Left hindlimb (tissue), 1 donor: ENCODE data around the gene HPD.

Experiments
- DNase-seq: peaks from one replicate; pipeline ENCODE4 v3.0.0-alpha.2; 2018

Gene HPD

DNA sequence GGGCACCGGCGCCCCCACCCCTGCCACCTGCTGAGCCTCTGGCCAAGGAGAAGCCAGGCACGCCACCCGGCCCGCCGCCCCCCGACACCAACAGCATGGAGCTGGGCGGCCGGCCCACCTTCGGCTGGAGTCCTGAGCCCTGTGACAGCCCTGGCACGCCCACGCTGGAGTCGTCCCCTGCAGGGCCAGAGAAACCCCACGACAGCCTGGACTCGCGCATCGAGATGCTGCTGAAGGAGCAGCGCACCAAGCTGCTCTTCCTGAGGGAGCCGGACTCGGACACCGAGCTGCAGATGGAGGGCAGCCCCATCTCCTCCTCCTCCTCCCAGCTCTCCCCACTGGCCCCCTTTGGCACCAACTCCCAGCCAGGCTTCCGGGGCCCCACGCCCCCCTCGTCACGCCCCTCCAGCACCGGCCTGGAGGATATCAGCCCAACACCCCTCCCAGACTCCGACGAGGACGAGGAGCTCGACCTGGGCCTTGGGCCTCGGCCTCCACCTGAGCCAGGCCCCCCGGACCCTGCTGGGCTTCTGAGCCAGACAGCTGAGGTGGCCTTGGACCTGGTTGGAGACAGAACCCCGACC is 48.3 kb downstream of the HPD start:
- DNase-seq, result no peak

DNA sequence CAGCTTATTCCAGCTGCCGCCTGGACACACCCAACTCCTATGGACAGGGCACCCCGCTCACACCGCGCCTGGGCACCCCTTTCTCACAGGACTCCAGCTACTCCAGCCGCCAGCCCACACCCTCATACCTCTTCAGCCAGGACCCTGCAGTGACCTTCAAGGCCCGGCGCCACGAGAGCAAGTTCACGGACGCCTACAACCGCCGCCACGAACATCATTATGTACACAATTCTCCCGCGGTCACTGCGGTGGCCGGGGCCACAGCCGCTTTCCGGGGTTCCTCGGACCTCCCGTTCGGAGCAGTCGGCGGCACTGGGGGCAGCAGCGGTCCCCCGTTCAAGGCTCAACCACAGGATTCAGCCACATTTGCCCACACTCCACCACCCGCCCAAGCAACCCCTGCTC is 48.9 kb downstream of the HPD start:
- DNase-seq, result no peak

DNA sequence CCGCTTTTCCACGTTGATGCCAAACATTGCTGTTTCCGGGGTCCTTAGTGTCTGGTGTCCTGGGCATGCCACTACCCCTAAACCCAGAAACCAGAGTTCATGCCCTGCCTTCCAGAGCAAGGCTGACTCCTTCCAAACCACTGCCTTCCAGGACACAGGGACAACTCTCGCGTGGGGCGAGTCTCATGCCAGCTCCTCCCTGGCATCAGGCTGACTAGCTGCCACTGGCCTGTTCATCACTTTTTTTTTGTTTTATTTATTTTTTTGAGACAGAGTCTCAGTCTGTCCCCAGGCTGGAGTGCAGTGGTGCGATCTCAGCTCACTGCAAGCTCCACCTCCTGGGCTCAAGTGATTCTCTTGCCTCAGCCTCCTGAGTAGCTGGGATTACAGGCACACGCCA is 50.0 kb downstream of the HPD start:
- no peak for DNase-seq

DNA sequence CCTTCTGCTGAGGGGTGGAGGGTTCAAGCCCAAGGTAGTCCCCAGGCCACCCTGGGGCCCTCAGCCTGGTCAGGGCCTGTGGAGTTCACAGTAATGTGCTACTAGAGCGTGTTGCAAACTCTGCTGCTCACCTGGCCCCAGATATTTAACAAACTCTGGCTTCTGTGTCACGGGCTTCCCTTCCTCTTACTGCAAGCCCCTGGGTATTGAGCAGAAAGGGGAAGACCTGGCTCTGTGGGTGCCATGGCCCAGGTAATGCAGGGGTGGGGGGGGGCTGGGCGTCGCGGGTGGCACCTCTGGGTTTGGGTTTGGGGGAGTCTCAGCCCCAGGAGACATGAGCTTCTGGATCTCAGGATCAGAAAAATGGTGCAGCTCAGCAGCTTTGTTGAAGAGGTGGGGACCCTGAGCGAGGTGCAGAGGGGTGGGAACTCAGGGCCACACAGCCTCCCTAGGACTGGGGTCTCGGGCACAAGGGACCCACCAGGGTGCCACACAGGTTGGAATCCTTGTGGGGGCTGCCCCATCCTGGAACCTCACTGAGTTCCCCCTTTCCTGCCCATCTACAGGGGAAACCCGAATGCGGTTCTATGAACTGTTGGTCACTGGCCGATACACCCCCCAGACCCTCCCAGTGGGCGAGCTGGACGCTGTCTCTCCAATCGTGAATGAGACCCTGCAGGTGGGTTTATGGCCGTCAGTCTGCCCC is 50.9 kb downstream of the HPD start:
- DNase-seq, result no peak

DNA sequence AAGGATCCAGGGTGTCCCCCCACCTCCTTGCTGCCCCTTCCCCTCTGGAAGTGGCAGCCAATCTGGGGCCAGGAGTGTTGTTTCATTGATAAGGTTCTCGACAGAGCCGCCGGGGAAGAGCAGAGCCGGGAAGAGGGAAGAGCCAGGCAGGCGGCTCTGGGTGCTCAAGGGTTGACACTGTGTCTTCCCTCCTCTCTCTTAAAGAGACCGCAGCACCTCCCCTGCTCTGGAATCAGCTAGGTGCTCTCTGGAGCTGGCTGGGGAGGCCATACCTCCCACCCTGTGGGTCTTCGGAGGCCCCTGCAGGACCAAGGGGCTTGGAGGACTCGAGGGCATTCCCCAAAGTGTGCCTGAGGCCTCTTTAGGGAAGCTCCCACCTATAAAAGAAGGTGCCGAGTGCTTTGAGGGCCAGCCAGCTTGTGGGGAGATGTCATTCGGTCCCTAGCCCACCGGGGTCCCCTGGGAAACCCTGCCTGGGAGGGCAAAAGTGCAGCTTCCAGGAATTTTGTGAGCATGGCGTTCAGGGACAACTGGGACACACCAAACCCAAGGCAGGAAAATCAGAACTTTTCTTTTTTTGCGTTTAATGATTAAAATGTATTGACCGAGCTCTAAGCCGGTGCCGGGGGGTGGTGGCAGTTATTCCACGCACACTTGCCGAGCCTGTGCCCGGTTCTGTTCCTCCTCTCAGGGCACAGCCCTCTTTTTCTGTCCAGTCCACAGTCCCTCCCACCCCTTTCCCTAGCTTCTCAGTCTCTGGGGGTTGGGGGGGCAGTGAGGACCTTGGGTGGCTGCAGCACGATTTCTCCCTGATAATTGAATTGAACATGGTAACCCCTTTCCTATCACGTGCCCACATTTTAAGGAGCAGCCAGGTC is 51.9 kb downstream of the HPD start:
- DNase-seq, result no peak

DNA sequence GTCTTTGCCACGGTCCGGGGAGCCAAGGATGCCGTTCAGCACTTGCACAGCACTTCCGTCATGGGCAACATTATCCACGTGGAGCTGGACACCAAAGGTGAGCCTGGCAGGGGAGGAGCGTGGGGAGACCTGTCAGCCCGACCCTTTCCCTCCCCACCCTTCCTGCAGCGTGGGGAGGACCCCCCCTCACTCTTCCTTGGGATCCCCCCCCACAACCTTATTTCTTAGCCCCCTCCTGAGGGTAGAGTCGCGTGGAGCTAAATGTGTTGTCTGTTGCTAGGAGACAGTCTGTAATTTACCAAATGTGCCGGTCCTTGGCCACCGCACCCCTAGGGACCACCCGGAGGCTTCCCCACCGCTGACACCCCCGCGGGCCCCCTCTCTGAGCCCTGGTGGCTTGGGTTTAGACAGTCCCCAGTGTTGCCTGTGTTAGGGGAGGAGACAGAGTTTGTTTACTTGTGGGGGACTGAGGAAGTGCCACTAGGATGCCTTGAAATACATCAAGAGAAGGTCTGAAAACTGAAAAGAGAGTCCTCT is 52.6 kb downstream of the HPD start:
- no peak for DNase-seq

DNA sequence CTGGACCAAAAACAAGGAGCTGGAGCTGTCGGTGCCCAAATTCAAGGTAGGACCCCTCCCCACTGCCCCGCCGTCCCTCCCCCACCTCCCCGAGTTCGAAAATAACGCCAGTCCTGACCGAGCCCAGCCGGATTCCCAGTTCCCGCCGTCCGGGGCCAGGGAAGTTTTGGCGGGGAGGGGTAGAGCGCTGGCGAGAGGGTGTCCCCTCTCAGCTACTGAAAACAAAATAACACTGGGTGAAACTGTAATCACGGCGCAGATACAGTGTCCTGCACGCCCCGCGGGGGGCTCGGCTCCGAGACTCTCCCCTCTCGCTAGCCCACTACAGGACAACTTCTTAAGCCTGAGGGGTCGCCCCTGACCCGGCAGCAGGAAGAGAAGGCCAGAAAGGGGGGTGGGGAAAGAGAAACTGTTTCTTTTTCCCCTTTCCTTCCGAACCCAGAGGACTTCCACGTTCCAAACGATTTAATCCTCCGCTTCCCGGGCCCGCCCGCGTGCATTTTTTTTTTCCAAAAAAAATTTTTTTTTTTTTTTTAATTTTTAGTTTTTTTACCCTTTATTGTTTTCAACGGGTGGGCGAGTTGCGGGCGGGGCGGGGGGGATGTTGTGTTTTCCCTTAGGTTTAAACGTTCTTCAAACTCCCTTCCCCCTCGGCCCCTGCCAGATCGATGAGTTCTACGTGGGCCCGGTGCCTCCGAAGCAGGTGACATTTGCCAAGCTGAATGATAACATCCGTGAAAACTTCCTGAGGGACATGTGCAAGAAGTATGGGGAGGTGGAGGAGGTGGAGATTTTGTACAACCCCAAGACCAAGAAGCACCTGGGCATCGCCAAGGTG is 53.3 kb downstream of the HPD start:
- no peak for DNase-seq

DNA sequence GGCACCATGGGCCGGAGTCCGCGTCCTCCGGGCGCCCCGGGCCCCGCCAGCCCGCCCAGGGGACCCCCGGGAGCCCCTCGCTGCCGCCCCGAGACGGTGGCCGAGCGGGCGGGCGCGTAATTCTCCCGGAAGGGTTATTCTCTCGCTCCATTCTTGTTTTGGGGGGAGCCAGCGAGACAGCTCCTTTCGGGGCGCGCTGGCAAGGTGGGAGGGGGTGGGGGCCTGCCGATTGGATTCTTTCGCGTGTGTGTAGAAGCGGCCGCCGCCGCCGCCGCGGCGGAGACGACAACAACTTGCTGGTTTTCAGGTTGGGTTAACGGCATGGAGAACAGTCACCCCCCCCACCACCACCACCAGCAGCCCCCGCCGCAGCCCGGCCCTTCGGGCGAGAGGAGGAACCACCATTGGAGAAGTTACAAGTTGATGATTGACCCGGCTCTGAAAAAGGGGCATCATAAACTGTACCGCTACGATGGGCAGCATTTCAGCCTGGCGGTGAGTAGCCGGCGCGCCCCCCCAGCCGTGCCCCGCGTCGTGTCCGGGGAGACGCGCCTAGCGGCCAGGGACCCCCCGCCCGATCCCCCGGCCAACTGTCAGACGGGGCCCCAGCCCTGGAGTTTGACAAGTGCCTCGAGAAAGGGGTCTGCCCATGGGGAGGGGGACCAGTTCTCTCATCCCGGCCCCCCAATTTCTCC is 54.1 kb downstream of the HPD start:
- no peak for DNase-seq

DNA sequence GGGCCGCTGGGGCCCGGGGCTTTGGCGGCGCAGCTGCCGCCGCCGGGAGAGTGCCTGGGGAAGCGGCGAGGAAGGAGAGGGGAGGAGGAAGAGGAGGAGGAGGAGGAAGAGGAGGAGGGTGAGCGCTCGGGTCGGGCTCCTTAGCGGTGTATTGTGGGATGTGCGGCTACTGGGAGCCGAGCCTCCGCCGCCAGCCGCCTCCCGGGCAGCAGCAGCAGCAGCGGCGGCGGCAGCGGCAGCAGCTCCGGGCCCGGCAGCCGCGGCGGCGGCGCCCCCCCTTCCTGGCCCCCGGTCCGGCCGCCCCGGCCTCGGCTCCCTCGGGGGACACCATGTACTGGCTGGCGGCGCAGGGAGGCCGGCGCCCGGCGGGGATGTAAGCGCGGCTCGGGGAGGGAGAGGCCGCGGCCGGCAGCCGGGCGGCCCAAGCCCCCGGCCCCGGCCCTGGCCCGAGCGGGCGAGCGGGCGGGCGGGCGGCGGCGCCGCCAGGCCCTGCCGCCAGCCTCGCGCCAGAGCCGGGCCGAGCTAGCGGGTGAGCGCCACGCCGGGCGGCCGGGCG is 54.7 kb downstream of the HPD start, which contains the start of gene SETD1B:
SETD1B (plus strand) TSS at position 149 of the 556 bp plus-strand sequence. CDS start 729 bp downstream, outside the sequence.
- DNase-seq, result no peak

DNA sequence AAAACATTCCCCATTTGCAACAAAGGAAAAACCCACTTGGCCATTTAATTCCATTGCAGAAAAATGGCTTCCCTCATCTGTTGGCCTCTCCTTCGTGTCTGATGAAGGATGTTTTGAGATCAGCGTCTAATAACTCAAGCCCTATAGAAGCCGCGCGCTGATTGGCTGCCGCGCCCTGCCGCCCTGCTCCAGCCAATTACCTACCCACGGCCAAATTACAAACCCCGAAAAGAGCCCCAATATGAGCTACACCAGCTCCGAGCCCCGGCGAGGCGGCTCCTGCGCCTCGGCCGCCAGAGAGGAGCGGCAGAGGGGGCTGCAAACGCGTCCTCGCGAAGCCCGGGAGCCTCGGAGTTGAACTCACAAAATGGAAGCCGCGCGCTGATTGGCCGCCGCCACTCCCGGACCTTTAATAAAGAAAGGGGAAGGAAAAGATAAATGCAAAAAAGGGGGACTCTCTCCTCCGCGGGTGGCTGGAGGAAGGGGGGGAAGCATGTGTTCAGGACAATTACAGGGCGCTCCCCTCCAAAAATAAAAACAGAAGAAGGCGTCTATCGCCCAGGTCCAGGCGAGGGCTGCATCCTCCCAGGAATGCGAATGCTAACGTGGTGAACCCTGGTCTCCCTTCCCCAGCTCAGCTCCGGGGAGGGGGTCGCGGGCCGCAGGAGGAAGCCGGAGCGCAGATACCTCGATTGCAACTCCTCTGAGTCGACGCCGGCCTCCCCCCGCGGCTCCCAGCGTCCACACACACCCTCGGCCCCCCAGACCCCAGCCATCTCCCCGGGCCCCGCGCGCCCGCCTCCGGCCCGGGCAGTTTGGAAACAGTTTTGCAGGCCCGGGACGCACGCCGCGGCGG is 55.6 kb downstream of the HPD start:
- peak; percentile 96 for DNase-seq

DNA sequence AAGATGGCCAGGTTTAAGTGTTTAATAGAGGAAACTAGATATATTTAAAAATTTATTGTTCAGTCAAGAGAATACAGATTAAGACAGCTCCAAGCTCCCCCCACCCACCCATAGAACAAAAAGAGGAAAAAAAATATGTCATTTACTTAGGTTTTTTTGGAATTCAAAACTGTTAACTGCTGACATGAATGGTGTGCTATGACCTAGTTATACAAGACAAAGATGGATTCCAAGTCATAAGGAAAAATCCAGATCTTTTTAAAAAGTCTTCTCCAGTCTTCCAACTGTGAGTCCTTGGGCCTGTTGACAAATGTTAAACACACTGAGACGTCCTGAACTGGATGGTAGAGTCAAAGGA is 56.2 kb downstream of the HPD start:
- DNase-seq, result no peak

DNA sequence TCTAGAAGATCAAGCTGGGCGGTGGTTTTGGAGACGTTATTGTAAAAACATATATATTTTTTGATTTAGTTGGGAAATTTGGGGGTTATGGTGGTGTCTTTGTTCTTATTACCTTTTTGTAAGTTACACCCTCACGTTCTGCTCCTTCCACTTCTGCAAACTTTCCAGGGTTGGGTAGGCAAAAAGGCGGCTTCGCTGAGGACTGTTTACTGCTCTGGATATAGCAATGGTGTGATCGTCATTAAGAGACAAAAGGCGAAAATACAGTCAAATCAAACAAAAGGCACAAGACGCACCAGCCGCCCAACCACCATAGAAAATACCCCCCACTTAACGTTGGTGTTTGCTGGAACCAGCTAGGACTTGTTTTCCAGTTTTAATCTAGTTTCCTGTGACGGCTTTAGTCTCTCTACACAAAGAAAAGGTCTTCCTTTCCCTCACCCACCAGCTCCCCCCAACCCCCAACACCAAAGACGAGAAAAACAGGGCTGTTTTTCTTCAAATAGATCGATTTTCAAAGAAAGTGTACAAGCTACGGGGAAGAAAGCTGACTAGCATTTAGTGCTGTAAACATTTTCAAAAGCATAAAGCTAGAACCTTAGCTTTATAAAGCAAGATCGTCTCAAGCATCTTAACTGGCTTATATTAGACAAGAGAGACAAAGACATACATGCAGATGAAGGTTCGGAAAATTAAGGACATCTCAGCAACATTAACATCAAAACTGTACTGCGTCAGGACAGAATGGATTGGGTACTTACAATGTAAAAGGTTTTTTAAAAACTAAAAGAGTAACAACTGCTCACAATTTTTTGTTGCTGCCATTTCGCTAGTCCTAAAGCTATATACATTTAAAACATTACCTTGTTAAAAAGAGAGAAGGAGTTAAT is 56.8 kb downstream of the HPD start:
- no peak for DNase-seq

DNA sequence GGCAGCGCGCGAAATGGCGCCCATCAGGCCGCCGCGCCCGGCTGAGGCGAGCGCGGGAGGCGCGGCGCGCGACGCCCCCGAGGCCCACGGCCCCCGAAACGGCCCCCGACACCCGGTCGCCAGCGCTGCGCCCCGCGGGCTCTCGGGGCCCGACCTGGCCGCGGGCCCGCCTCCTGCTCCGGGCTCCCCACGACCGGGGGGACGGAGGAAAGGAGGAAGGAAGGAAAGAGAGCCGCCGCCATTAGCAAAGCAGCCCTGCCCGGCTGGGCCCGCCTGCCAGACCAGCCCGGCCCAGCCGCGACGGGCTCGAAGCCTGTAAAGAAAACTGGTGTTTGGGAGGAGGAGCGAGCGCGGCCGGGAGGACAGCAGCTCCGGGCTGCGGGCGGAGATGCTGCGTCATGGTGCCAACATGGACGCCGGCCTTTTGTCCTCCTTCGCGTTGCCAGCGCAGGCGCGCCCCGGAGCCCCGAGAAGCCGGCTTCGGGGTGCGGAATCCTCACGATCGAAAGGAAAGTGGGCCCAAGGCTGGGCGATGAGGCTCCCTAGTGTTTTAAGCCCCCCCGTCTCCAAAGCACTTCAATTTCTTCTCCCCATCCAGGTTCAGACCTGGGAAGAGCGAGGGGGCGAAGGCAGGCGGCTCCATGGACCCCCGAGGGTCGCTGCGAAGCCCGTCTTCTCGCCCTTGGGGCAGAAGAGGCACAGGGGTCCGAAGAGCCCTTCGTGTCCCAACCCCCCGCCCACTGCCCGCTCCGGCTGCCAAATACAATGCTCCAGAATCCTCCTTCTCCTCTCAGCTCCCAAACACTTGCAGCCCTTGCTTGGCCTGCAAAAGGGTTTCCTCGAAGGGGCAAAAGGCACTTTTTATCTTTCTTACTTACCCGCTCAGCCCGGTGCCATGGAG is 57.7 kb downstream of the HPD start:
- DNase-seq, result peak; percentile 81

DNA sequence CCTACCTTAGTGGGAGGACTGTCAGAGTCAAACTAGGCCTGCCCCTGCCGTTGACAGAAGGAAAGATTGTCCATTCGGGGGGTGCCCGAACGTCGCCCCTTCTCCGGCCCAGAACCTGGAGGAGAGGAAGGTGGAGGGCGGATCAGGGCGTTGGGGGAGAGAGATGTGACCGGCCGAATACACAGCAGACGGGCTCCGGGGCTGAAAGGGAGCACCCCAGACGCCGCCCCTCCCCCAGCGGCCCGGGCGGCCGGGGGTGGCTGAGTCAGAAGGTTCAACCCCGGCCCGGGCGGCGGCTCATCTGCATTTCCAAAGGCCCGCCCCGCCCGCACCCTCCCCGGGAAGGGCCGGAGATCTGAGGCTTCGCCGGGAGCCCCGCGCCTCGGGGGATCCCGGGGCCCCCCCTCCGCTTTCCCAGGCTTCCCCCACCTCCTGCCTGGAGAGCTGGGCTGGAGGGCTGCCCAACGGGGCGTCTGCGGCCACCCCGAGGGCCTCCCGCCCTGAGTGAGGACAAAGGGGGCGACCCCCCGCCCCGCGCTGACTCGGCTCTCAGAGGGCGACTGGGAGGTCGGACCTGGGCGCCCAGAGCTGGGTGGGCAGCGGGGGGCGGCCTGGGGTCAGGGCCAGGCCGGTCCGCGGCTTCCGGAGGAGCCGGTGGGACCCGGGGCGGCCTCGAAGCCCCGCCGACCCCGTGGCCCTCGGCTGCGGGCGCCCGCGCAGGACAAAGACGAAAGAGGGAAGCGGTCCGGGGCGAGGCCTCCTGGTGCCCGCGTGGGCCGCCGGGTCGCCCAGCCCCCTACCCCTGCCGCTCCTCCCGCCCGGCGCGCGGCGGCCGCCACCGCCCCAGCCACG is 58.6 kb downstream of the HPD start:
- peak; percentile 89 for DNase-seq

DNA sequence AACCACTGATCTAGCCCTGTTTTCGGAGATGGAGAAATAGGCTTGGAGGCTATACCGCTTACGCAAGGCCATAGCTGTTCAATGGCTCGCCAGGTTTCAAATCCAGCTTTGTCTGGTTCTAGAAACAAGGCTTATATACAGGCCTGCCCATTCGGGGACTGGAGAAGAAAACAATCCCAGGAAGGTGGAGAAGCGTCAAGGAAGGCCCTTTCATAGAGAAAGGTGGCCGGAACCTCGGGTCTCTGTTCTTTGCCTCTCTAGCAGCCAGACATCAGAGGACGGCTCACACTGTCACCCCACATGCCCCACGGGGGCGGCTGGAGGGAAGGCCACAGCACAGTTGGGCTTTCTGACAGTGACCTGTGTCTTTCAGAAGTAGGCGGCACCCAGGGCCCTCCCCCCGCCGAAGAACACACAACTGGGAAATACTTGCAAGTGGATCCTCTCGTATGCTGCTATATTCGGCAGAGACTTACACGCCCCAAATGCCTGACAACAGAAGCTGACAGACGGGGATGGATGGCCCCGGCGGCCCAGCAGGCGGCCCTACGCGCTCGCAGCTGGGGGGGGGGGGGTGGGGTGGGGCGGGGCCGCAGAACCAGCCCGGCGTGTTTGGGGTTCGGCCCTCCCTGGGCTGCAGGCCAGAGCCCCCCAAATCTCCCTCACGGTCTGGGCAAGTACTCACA is 59.4 kb downstream of the HPD start:
- peak; percentile 76 for DNase-seq

DNA sequence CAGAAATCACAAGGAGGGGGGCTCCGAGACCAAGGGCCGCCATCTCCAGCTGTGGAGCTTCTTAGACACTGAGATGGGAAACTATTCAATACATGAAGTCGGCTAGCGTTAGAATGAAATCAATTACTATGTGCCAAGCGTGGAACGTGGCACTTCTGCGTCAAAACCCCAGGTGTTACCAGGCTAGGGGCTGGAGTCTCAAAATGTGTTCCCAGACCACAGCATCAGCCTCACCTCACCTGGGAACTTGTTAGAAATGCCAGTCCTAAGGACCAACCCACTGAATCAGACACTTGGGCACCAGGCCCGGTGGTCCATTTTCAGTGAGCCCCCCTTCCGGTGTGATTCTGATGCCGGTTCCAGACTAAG is 59.9 kb downstream of the HPD start:
- DNase-seq, result no peak
